A549 (cell line): ENCODE measurements around the gene RHCE. TPM values are rescaled to one million over a fixed set of nuclear protein-coding genes. Genes with fewer than 3 reads are reported as not detected.
A peak's percentile ranks its signal among the peaks of the same experiment; 100 is the strongest.

Experiments
- ATAC-seq, 2 experiments: fragments of 200-7000 bp in 1 of 2; fragments of >200 bp in 1 of 2; cut with Nextera tagmentation in 1 of 2; cut with Tn5 transposase in 1 of 2; 3 replicates each; pipeline versions ENCODE4 v1.8.0 to v1.9.1; 2018 to 2020; ENCODE audit warnings: mild to moderate bottlenecking in 1 of 2, moderate library complexity in 1 of 2
- CTCF ChIA-PET: fragments of 300-600 bp; sonication (Branson Sonifier 250); formaldehyde crosslinking; extraction: SDS; loops from one replicate; lab custom pipeline; 2021; ENCODE audit warnings: antibody characterized with exemption, inconsistent platforms; lab: Yijun Ruan, JAX
- POLR2A ChIA-PET: fragments of 350-600 bp; formaldehyde crosslinking; extraction: SDS; loops from one replicate; lab custom pipeline; 2021; ENCODE audit warnings: antibody characterized with exemption, inconsistent platforms; lab: Yijun Ruan, JAX
- DNase-seq, 2 experiments: peaks; one replicate each; pipeline versions ENCODE4 v3.0.0 to v3.0.0-alpha.2; 2011 to 2016; ENCODE audit warnings: low read depth in 1 of 2, low spot score in 1 of 2
- FAIRE-seq: peaks from 2 replicates; lab custom pipeline; 2011; peaks lifted over from hg19 to GRCh38; lab: Jason Lieb, UNC
- H3K27ac ChIP-seq, 2 experiments: fragments of >200 bp; sonication (Bioruptor Twin); formaldehyde crosslinking; 3 replicates each; pipeline ENCODE4 v1.5.1; 2016 to 2017
- H3K4me1 ChIP-seq: fragments of >200 bp; sonication (Bioruptor Twin); formaldehyde crosslinking; 3 replicates; pipeline ENCODE4 v1.6.1; 2016
- H3K4me2 ChIP-seq: fragments of >200 bp; sonication (Bioruptor Twin); formaldehyde crosslinking; 3 replicates; pipeline ENCODE4 v1.6.1; 2016
- H3K4me3 ChIP-seq: fragments of >200 bp; sonication (Bioruptor Twin); formaldehyde crosslinking; 3 replicates; pipeline ENCODE4 v1.5.1; 2016
- H3K9me3 ChIP-seq: fragments of >200 bp; sonication (Bioruptor Twin); formaldehyde crosslinking; 3 replicates; pipeline ENCODE4 v1.6.1; 2016
- CEBPB ChIP-seq, 2 experiments: fragments of >200 bp in 1 of 2; sonication (Bioruptor Twin) in 1 of 2; formaldehyde crosslinking in 1 of 2; IDR thresholded peaks; 2 replicates each; pipeline ENCODE4 v1.6.1; 2012 to 2016
- CHD4 ChIP-seq: fragments of 200-600 bp; sonication (generic); IDR thresholded peaks from 2 replicates; pipeline ENCODE4 v1.6.1; 2016; ENCODE audit warnings: antibody characterized with exemption, mild to moderate bottlenecking, borderline replicate concordance
- FOSL2 ChIP-seq, 2 experiments: fragments of 450-650 bp in 1 of 2; fragments of >200 bp in 1 of 2; sonication (Bioruptor Twin) in 1 of 2; formaldehyde crosslinking; IDR thresholded peaks; 2 replicates each; pipeline versions ENCODE4 v1.5.0 to v1.6.1; 2016 to 2020; ENCODE audit warnings: mild to moderate bottlenecking in 1 of 2, moderate library complexity in 1 of 2
- HDAC2 ChIP-seq: fragments of 200-600 bp; sonication (generic); IDR thresholded peaks from 2 replicates; pipeline ENCODE4 v1.6.1; 2016
- HOXB13 ChIP-seq: fragments of 250-450 bp; sonication (Bioruptor Pico); IDR thresholded peaks from 2 replicates; pipeline ENCODE4 v1.5.0; 2020; ENCODE audit warnings: low read depth, mild to moderate bottlenecking, moderate library complexity
- HOXB5 ChIP-seq: fragments of 250-450 bp; sonication (Bioruptor Pico); IDR thresholded peaks from 2 replicates; pipeline ENCODE4 v1.5.0; 2020; ENCODE audit warnings: mild to moderate bottlenecking, moderate library complexity
- JUNB ChIP-seq: fragments of >200 bp; sonication (Bioruptor Twin); formaldehyde crosslinking; IDR thresholded peaks from 2 replicates; pipeline ENCODE4 v1.6.1; 2016
- PHF8 ChIP-seq: fragments of 200-600 bp; sonication (generic); IDR thresholded peaks from 2 replicates; pipeline ENCODE4 v1.6.1; 2016; ENCODE audit warnings: low read depth, mild to moderate bottlenecking, antibody characterized with exemption, moderate library complexity, borderline replicate concordance
- ZC3H11A ChIP-seq: fragments of 450-650 bp; IDR thresholded peaks from 2 replicates; pipeline ENCODE4 v1.6.1; 2014; ENCODE audit warnings: antibody characterized with exemption, mild to moderate bottlenecking
- WGBS: methylation state at CpG from one replicate; pipeline ENCODE4 v1.1.6; 2017; ENCODE audit errors: missing lambda C conversion rate; 5-methylcytosine and 5-hydroxymethylcytosine counted together
- polyA plus RNA-seq, 4 experiments: library from polyadenylated mRNA; depleted of rRNA in 3 of 4; stranded (reverse); fragments of >200 nt; fragmentation: RNase III in 1 of 4; extraction: RNeasy Plus Mini Kit Qiagen cat#74134 plus additional on column Dnase treatment in 1 of 4; gene quantifications; 2 replicates in 3 of 4; 3 replicates in 1 of 4; pipeline ENCODE4 v1.2.3, GENCODE V29; 2011 to 2017
- TF ChIP-seq, protein P1 (sequence below): IDR thresholded peaks from 2 replicates; pipeline ENCODE4 v1.6.1; 2012
- TF ChIP-seq, protein P2 (sequence below): fragments of >200 bp; sonication (Bioruptor Twin); formaldehyde crosslinking; IDR thresholded peaks from 3 replicates; pipeline ENCODE4 v1.5.1; 2016
- TF ChIP-seq, protein P3 (sequence below): fragments of 200-600 bp; sonication (generic); IDR thresholded peaks from 2 replicates; pipeline ENCODE4 v1.6.1; 2016; ENCODE audit warnings: antibody characterized with exemption, mild to moderate bottlenecking, moderate library complexity
- TF ChIP-seq, protein P4 (sequence below): IDR thresholded peaks from 2 replicates; pipeline ENCODE4 v1.6.1; 2012

The RHCE gene
- polyA plus RNA-seq, 2 of the 4 experiments (the other 2 are of a cell fraction), result 0.12 TPM; not detected in 1

DNA sequence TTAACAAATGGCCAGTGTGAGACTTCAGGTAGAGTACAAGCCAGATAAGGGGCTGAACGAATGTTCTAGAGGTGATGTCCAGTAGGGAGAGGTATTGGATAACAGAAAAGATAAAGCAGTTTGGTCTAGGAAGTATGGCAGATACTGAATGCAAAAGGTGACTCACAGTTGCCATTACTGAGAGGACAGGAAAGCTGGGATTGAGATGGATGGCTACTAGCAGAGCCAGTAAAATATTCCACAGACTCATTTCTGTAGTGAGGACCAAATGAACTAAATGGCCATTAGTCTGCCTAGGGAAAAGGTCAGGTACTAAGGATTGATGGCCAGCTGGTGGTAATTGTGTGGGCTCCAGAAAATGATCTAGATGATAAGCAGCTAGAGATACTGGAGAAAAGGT is 21.6 kb upstream of the RHCE start:
- DNase-seq (peak in 1 of 2 experiments; percentile 3), FAIRE-seq (no peak), ATAC-seq (no peak; a peak in 1 of 6 replicates)
- no peak overlapping the region for H3K4me3 ChIP-seq
- POLR2A ChIA-PET, result no interaction called here
- 44% methylated on average over 1 of the region's 1 CpG for WGBS
- CTCF ChIA-PET, result interaction anchor here (0.7 to 1.6 kb wide), 5 partner anchors 9 to 80 kb away, joined by 3 read pairs; no protein-coding TSS in a partner anchor
- 0 out of 3 replicates have a peak, but pooled peaks cover 3% of the 10 kb centered on the region for H3K4me1 ChIP-seq
- no peak overlapping the region for H3K27ac ChIP-seq
- no peak overlapping the region for H3K4me2 ChIP-seq
- TF ChIP-seq CEBPB (IDR thresholded peaks at IDR 0.05), result no peak
- no peak for TF ChIP-seq JUNB
- TF ChIP-seq, protein P1, sequence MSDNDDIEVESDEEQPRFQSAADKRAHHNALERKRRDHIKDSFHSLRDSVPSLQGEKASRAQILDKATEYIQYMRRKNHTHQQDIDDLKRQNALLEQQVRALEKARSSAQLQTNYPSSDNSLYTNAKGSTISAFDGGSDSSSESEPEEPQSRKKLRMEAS, result no peak
- TF ChIP-seq, protein P2, sequence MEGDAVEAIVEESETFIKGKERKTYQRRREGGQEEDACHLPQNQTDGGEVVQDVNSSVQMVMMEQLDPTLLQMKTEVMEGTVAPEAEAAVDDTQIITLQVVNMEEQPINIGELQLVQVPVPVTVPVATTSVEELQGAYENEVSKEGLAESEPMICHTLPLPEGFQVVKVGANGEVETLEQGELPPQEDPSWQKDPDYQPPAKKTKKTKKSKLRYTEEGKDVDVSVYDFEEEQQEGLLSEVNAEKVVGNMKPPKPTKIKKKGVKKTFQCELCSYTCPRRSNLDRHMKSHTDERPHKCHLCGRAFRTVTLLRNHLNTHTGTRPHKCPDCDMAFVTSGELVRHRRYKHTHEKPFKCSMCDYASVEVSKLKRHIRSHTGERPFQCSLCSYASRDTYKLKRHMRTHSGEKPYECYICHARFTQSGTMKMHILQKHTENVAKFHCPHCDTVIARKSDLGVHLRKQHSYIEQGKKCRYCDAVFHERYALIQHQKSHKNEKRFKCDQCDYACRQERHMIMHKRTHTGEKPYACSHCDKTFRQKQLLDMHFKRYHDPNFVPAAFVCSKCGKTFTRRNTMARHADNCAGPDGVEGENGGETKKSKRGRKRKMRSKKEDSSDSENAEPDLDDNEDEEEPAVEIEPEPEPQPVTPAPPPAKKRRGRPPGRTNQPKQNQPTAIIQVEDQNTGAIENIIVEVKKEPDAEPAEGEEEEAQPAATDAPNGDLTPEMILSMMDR, result no peak
- TF ChIP-seq, protein P3, sequence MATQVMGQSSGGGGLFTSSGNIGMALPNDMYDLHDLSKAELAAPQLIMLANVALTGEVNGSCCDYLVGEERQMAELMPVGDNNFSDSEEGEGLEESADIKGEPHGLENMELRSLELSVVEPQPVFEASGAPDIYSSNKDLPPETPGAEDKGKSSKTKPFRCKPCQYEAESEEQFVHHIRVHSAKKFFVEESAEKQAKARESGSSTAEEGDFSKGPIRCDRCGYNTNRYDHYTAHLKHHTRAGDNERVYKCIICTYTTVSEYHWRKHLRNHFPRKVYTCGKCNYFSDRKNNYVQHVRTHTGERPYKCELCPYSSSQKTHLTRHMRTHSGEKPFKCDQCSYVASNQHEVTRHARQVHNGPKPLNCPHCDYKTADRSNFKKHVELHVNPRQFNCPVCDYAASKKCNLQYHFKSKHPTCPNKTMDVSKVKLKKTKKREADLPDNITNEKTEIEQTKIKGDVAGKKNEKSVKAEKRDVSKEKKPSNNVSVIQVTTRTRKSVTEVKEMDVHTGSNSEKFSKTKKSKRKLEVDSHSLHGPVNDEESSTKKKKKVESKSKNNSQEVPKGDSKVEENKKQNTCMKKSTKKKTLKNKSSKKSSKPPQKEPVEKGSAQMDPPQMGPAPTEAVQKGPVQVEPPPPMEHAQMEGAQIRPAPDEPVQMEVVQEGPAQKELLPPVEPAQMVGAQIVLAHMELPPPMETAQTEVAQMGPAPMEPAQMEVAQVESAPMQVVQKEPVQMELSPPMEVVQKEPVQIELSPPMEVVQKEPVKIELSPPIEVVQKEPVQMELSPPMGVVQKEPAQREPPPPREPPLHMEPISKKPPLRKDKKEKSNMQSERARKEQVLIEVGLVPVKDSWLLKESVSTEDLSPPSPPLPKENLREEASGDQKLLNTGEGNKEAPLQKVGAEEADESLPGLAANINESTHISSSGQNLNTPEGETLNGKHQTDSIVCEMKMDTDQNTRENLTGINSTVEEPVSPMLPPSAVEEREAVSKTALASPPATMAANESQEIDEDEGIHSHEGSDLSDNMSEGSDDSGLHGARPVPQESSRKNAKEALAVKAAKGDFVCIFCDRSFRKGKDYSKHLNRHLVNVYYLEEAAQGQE, result no peak
- no peak for TF ChIP-seq CHD4
- TF ChIP-seq HDAC2, result no peak
- TF ChIP-seq ZC3H11A, result no peak
- no peak for TF ChIP-seq HOXB5 (CRISPR knock-in tag)
- TF ChIP-seq PHF8, result no peak
- no peaks in the 10 kb centered on the region for H3K9me3 ChIP-seq

DNA sequence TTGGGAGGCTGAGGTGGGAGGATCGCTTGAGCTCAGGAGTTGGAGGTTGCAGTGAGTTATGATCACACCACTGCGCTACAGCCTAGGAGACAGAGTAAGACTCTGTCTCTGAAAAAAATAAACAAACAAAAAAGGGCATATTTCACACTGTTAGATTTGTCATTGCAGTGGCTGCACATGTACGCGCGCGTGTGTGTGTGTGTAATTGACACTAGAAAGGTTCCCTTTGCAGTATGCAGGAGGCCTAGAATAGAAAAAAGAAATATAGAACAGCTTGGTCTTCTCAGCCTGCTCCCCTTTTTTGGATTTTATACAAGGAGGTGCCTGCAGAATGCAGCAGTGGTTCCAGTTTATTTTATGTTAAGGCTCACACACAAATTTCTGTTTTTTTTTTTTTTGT is 18.7 kb upstream of the RHCE start:
- POLR2A ChIA-PET, result interaction anchor here (0.7 kb wide), 1 partner anchor 11 kb away, joined by 6 read pairs; no protein-coding TSS in a partner anchor
- CTCF ChIA-PET, result no interaction called here
- Histone ChIP-seq H3K4me3 (no peak overlapping the region), H3K9me3 (no peaks in the 10 kb centered on the region), H3K27ac (no peak overlapping the region), H3K4me2 (no peak overlapping the region)
- WGBS, result 96% methylated on average over 6 of the region's 6 CpGs
- DNase-seq, result no peak
- TF ChIP-seq, protein P2, result no peak
- TF ChIP-seq FOSL2 (IDR thresholded peaks at IDR 0.05) (no peak), FOSL2 (CRISPR knock-in tag; IDR thresholded peaks at IDR 0.05) (no peak), CEBPB (IDR thresholded peaks at IDR 0.05) (no peak), HOXB13 (CRISPR knock-in tag) (no peak), CHD4 (no peak)
- TF ChIP-seq, protein P4, sequence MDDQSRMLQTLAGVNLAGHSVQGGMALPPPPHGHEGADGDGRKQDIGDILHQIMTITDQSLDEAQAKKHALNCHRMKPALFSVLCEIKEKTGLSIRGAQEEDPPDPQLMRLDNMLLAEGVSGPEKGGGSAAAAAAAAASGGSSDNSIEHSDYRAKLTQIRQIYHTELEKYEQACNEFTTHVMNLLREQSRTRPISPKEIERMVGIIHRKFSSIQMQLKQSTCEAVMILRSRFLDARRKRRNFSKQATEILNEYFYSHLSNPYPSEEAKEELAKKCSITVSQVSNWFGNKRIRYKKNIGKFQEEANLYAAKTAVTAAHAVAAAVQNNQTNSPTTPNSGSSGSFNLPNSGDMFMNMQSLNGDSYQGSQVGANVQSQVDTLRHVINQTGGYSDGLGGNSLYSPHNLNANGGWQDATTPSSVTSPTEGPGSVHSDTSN, result no peak
- TF ChIP-seq, all 56 proteins: peak for 0
- peaks cover 27% of the 10 kb centered on the region for H3K4me1 ChIP-seq
- FAIRE-seq (no peak), ATAC-seq (no peak)
